Bronchial epithelial cell (primary cell): ENCODE results near the gene EDEM1. TPM values are rescaled to one million over a fixed set of nuclear protein-coding genes. Genes with fewer than 3 reads are reported as not detected.
"Not testable (repeated sequence)": the region's sequence is repeated elsewhere in the genome, so short reads cannot be mapped to it uniquely, and the experiment has no call there.

Experiments used
- DNase-seq: peaks from one replicate; pipeline ENCODE4 v3.0.0-alpha.2; 2010; ENCODE audit warnings: low read depth
- FAIRE-seq: peaks from 2 replicates; lab custom pipeline; 2011; peaks lifted over from hg19 to GRCh38; lab: Jason Lieb, UNC
- H3K27me3 ChIP-seq: 2 replicates; pipeline ENCODE4 v1.5.1; 2011; ENCODE audit warnings: low read length; ENCODE audit not compliant: control insufficient read depth, insufficient read depth
- H3K36me3 ChIP-seq: 2 replicates; pipeline ENCODE4 v1.5.1; 2011; ENCODE audit warnings: low read length; ENCODE audit not compliant: control insufficient read depth, insufficient read depth
- H3K4me3 ChIP-seq: 2 replicates; pipeline ENCODE4 v1.5.1; 2011; ENCODE audit warnings: mild to moderate bottlenecking, low read depth, low read length, control low read depth
- CTCF ChIP-seq: IDR thresholded peaks from 2 replicates; pipeline ENCODE4 v1.5.1; 2011; ENCODE audit warnings: mild to moderate bottlenecking, moderate library complexity, low read length, control low read depth, inconsistent platforms; ENCODE audit not compliant: insufficient read depth, severe bottlenecking
- total RNA-seq: library from RNA; depleted of rRNA; stranded (reverse); fragments of >200 nt; gene quantifications from 2 replicates; pipeline ENCODE4 v1.2.1, GENCODE V29; 2014

Gene EDEM1
- total RNA-seq, 1 donor from 2014 or later, result 37.6 TPM

- no peak for FAIRE-seq
- DNase-seq, result no peak
- no peaks in the 10 kb centered on the region for H3K27me3 ChIP-seq
- no peaks in the 10 kb centered on the region for H3K36me3 ChIP-seq
- TF ChIP-seq CTCF, result no peak
- H3K4me3 ChIP-seq, result no peak overlapping the region
Observed at GRCh38 chr3:5232570-5232969, 45.1 kb downstream of the EDEM1 start.

GRCh38 chr3:5233026-5233425 is 45.5 kb downstream of the EDEM1 start:
- Histone ChIP-seq H3K27me3 (no peaks in the 10 kb centered on the region), H3K4me3 (no peak overlapping the region), H3K36me3 (no peaks in the 10 kb centered on the region)
- no peak for DNase-seq
- FAIRE-seq, result peak; percentile 47
- TF ChIP-seq CTCF, result no peak

GRCh38 chr3:5235655-5236054 is 48.1 kb downstream of the EDEM1 start:
- Histone ChIP-seq H3K36me3 (no peaks in the 10 kb centered on the region), H3K4me3 (no peak overlapping the region), H3K27me3 (no peaks in the 10 kb centered on the region)
- FAIRE-seq, result no peak
- no peak for TF ChIP-seq CTCF
- DNase-seq, result no peak

GRCh38 chr3:5238545-5238944 is 51.0 kb downstream of the EDEM1 start:
- FAIRE-seq, result no peak
- H3K4me3 ChIP-seq, result no peak overlapping the region
- TF ChIP-seq CTCF, result no peak

GRCh38 chr3:5239602-5240001 is 52.1 kb downstream of the EDEM1 start:
- no peaks in the 10 kb centered on the region for H3K27me3 ChIP-seq
- DNase-seq (no peak), FAIRE-seq (no peak)
- no peak overlapping the region for H3K4me3 ChIP-seq
- TF ChIP-seq CTCF, result no peak
- H3K36me3 ChIP-seq, result no peaks in the 10 kb centered on the region

More at GRCh38 chr3:5238545-5238944, 51.0 kb downstream of the EDEM1 start:
- DNase-seq, result no peak
- no peaks in the 10 kb centered on the region for H3K27me3 ChIP-seq
- H3K36me3 ChIP-seq, result no peaks in the 10 kb centered on the region

GRCh38 chr3:5240740-5241139 is 53.2 kb downstream of the EDEM1 start:
- Histone ChIP-seq H3K36me3 (no peaks in the 10 kb centered on the region), H3K27me3 (no peaks in the 10 kb centered on the region), H3K4me3 (no peak overlapping the region)
- no peak for DNase-seq
- no peak for TF ChIP-seq CTCF
- no peak for FAIRE-seq

GRCh38 chr3:5242785-5243184 is 55.3 kb downstream of the EDEM1 start:
- not testable (repeated sequence) for H3K4me3 ChIP-seq, H3K36me3 ChIP-seq, H3K27me3 ChIP-seq, DNase-seq, FAIRE-seq
